Gastrocnemius medialis (tissue), 4 donors: Measurements from ENCODE around the gene SLCO3A1. TPM values are rescaled to one million over a fixed set of nuclear protein-coding genes. Genes with fewer than 3 reads are reported as not detected.

Source experiments
- ATAC-seq, 2 donors: fragments of 150-250 bp; one replicate each; pipeline ENCODE4 v1.9.1; 2016
- DNase-seq, 2 donors: peaks; one replicate each; pipeline ENCODE4 v3.0.0-alpha.2; 2019
- H3K27ac ChIP-seq, 4 donors: fragments of 200-600 bp; sonication (generic); 1 replicate in 1 of 4; 2 replicates in 3 of 4; pipeline ENCODE4 v1.5.1; 2016 to 2018; ENCODE audit warnings: mild to moderate bottlenecking in 2 of 4, moderate library complexity in 1 of 4
- H3K27me3 ChIP-seq, 3 donors: fragments of 200-600 bp; sonication (generic) in 2 of 3; 1 replicate in 1 of 3; 2 replicates in 2 of 3; pipeline versions ENCODE4 v1.5.1 to v1.6.0; 2016 to 2019; ENCODE audit warnings: mild to moderate bottlenecking in 1 of 3, moderate library complexity in 1 of 3
- H3K36me3 ChIP-seq, 2 donors: fragments of 200-600 bp; sonication (generic) in 1 of 2; one replicate each; pipeline ENCODE4 v1.5.1; 2017 to 2018
- H3K4me1 ChIP-seq, 2 donors: fragments of 200-600 bp; sonication (generic) in 1 of 2; one replicate each; pipeline ENCODE4 v1.5.1; 2016 to 2017; ENCODE audit warnings: mild to moderate bottlenecking in 2 of 2
- H3K4me3 ChIP-seq, 4 donors: fragments of 200-600 bp; sonication (generic) in 3 of 4; 1 replicate in 1 of 4; 2 replicates in 3 of 4; pipeline ENCODE4 v1.5.1; 2016 to 2019; ENCODE audit warnings: mild to moderate bottlenecking in 2 of 4
- H3K9me3 ChIP-seq, 3 donors: fragments of 200-600 bp; sonication (generic) in 2 of 3; 1 replicate in 1 of 3; 2 replicates in 2 of 3; pipeline ENCODE4 v1.5.1; 2016 to 2019
- CTCF ChIP-seq, 5 experiments: fragments of 450-650 bp in 3 of 5; fragments of 200-600 bp in 2 of 5; sonication (generic) in 2 of 5; IDR thresholded peaks in 4 of 5; conservative IDR thresholded peaks in 1 of 5; 1 replicate in 4 of 5; 2 replicates in 1 of 5; pipeline ENCODE4 v1.5.1; 2016 to 2019; ENCODE audit warnings: antibody characterized with exemption in 5 of 5, mild to moderate bottlenecking in 3 of 5, moderate library complexity in 3 of 5
- POLR2A ChIP-seq, 2 donors: fragments of 450-650 bp; IDR thresholded peaks; one replicate each; pipeline ENCODE4 v1.6.1; 2017; ENCODE audit warnings: antibody characterized with exemption in 2 of 2, mild to moderate bottlenecking in 2 of 2, moderate library complexity in 2 of 2
- in situ Hi-C, 4 donors: fragments of 200-750 bp; cut with MboI; loops; one replicate each; pipeline versions ENCODE4 v1.15.0 to v1.8.0; 2017; ENCODE audit warnings: low sequenced_read_pairs in 4 of 4
- intact Hi-C: fragments of 100-400 bp; cut with DNase I; formaldehyde crosslinking; loops from one replicate; pipeline ENCODE4 v1.15.1; 2023; ENCODE audit warnings: low total_unique reads
- total RNA-seq, 4 donors: library from RNA; depleted of rRNA; stranded (reverse); fragments of >200 nt; gene quantifications; one replicate each; pipeline versions ENCODE4 v1.1.0 to v1.2.3, GENCODE V29; 2016

Gene SLCO3A1
- total RNA-seq, 4 donors from 2014 or later: 1.3 to 3.6 (median 3.0) TPM

GRCh38 chr15:91949361-91949760 is 95.9 kb downstream of the SLCO3A1 start:
- no peak for ATAC-seq
- H3K9me3 ChIP-seq: no peaks in the 10 kb centered on the region
- no peak overlapping the region for H3K27ac ChIP-seq
- in situ Hi-C loops (loop anchor here in 1 of 4 donors (25.0 kb wide), 1 partner anchor 237 kb away; no protein-coding TSS in a partner anchor), intact Hi-C loops (loop anchor here (10.0 kb wide), 2 partner anchors 125 to 245 kb away; no protein-coding TSS in a partner anchor)
- H3K27me3 ChIP-seq: no peaks in the 10 kb centered on the region
- no peak overlapping the region for H3K4me3 ChIP-seq
- H3K4me1 ChIP-seq: peaks cover 23 to 37% of the 10 kb centered on the region in 2 donors
- DNase-seq: no peak
- no peaks in the 10 kb centered on the region for H3K36me3 ChIP-seq
- TF ChIP-seq CTCF (IDR thresholded peaks at IDR 0.05 in 4 of 5, conservative IDR thresholded peaks at IDR 0.05 in 1 of 5) (no peak), POLR2A (IDR thresholded peaks at IDR 0.05) (no peak)

- Histone ChIP-seq H3K4me3 (no peak overlapping the region), H3K27me3 (no peaks in the 10 kb centered on the region), H3K9me3 (no peaks in the 10 kb centered on the region), H3K27ac (no peak overlapping the region), H3K4me1 (peaks cover 20 to 30% of the 10 kb centered on the region in 2 donors), H3K36me3 (no peaks in the 10 kb centered on the region)
- ATAC-seq (no peak), DNase-seq (no peak)
- intact Hi-C loops: no loop called here
- TF ChIP-seq POLR2A (IDR thresholded peaks at IDR 0.05): no peak
- no peak for TF ChIP-seq CTCF (IDR thresholded peaks at IDR 0.05 in 4 of 5, conservative IDR thresholded peaks at IDR 0.05 in 1 of 5)
- in situ Hi-C loops: no loop called here
These were observed 96.5 kb downstream of the SLCO3A1 start for GRCh38 chr15:91950054-91950453.

- Histone ChIP-seq H3K9me3 (no peaks in the 10 kb centered on the region), H3K36me3 (no peaks in the 10 kb centered on the region), H3K27me3 (no peaks in the 10 kb centered on the region), H3K4me3 (no peak overlapping the region), H3K4me1 (peaks cover 20 to 34% of the 10 kb centered on the region in 2 donors), H3K27ac (no peak overlapping the region)
- intact Hi-C loops (no loop called here), in situ Hi-C loops (no loop called here)
- no peak for ATAC-seq
- TF ChIP-seq CTCF (IDR thresholded peaks at IDR 0.05 in 4 of 5, conservative IDR thresholded peaks at IDR 0.05 in 1 of 5): no peak
- TF ChIP-seq POLR2A (IDR thresholded peaks at IDR 0.05): no peak
- no peak for DNase-seq
These were observed 97.3 kb downstream of the SLCO3A1 start for GRCh38 chr15:91950631-91951329.

GRCh38 chr15:91952216-91952615 is 98.7 kb downstream of the SLCO3A1 start:
- in situ Hi-C loops (no loop called here), intact Hi-C loops (no loop called here)
- DNase-seq (no peak), ATAC-seq (no peak)
- Histone ChIP-seq H3K4me3 (no peak overlapping the region), H3K27ac (no peak overlapping the region), H3K4me1 (peaks cover 8 to 31% of the 10 kb centered on the region in 2 donors), H3K36me3 (no peaks in the 10 kb centered on the region), H3K27me3 (no peaks in the 10 kb centered on the region), H3K9me3 (no peaks in the 10 kb centered on the region)
- TF ChIP-seq CTCF (IDR thresholded peaks at IDR 0.05 in 4 of 5, conservative IDR thresholded peaks at IDR 0.05 in 1 of 5): no peak
- TF ChIP-seq POLR2A (IDR thresholded peaks at IDR 0.05): no peak
